H1 (cell line): ENCODE measurements around the gene DUS4L. TPM values are rescaled to one million over a fixed set of nuclear protein-coding genes. Genes with fewer than 3 reads are reported as not detected.

Source experiments
- CBX8 ChIP-seq: fragments of 300-800, 300-1000 bp; sonication (generic); IDR thresholded peaks from 2 replicates; pipeline ENCODE4 v1.7.1; 2016; ENCODE audit warnings: low read depth, low read length, borderline replicate concordance
- SUZ12 ChIP-seq: fragments of 200-600 bp; sonication (generic); IDR thresholded peaks from 2 replicates; pipeline ENCODE4 v1.6.1; 2012; ENCODE audit warnings: mild to moderate bottlenecking, inconsistent platforms, low read length, moderate library complexity, mixed read lengths
- TAF7 ChIP-seq: optimal IDR thresholded peaks from 2 replicates; pipeline ENCODE3; 2011; ENCODE audit warnings: low read depth, mild to moderate bottlenecking, inconsistent platforms, low read length, moderate library complexity, borderline replicate concordance
- polyA plus RNA-seq, 7 experiments: library from polyadenylated mRNA; depleted of rRNA in 3 of 7; stranded (reverse) in 5 of 7; unstranded in 2 of 7; fragments of >200 nt in 5 of 7; fragments of 200-250 nt in 2 of 7; gene quantifications; 1 replicate in 5 of 7; 2 replicates in 1 of 7; 4 replicates in 1 of 7; pipeline versions ENCODE4 v1.2.1 to v1.2.3, GENCODE V29; 2011 to 2013; ENCODE audit warnings: missing spikeins in 2 of 7, mixed read lengths in 2 of 7
- total RNA-seq: library from RNA; stranded (reverse); fragmentation: NEBNext Ultra II Directional; extraction: Animal tissue kit (Norgen Biotek cat#: 25700); gene quantifications from 2 replicates; pipeline ENCODE4 v1.2.1, GENCODE V29; 2021

DUS4L gene
- total and polyA plus RNA-seq, 2 of the 8 experiments (the other 6 are each of a cell fraction or from before 2014, with no cell fraction given), result 6.1 to 11.5 TPM

DNA sequence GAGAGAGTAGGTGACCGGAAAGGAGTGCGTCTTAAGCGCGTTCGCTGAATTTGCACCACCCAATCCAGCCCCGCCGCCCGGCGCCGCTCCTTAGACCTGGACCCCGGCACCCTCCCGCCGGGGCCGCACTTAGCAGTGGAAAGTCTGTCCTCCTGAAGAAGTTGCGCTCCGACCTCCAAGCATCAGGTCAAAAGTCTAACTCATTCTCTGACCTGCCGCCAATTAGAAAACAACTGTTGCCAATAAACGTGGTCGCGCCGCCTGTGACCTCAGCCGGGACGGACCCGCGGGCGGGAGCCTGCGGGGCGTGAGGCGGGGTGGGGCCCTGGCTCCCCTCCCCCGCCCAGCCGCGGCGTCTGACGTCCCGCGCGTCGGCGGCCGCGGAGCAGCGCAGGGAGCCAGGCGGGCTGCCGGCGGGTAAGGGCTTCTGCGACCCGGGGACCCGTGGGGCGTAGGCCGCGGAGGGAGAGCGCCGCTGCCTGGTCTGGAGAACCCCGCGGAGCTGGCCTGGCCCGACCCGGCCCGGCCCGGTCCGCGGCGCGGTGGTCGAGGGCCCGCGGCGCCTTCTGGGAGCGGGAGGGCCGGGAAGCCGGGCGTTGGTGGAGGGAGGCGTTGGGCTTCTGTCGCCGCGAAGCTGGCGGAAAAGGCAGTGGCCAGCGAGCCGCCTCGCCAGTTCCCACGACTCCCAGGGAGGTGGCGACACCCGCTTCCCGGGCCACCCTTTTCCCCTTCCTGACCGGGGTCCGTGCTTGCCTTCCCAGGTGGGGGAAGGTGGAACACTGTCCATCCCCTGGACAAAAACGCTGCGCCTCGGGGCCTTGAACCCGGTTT, 16.3 kb downstream of the DUS4L start, which contains the start of gene BCAP29 (continued):
- no peak for TF ChIP-seq CBX8
- peak; percentile 28 for TF ChIP-seq TAF7
- TF ChIP-seq SUZ12, result no peak
